ENCODE results near the gene NCDN. TPM values are rescaled to one million over a fixed set of nuclear protein-coding genes. Genes with fewer than 3 reads are reported as not detected.

NCDN gene
- 16.4 TPM for total RNA-seq (ENCODE audit: insufficient read depth, low replicate concordance)

GRCh38 chr1:35557611-35558373, at the start of gene NCDN:
Gene NCDN, plus strand, starts transcription at chr1:35557799. Its CDS starts 392 bp downstream, at chr1:35558191.
- DNase-seq (ENCODE audit: low spot score), result peak; percentile 99

GRCh38 chr1:35507947-35508346, 49.7 kb upstream of the NCDN start:
- DNase-seq (ENCODE audit: low spot score), result no peak

GRCh38 chr1:35509558-35509957, 48.0 kb upstream of the NCDN start:
- DNase-seq (ENCODE audit: low spot score), result no peak

- no peak for DNase-seq (ENCODE audit: low spot score)
Observed at GRCh38 chr1:35511305-35511704, 46.3 kb upstream of the NCDN start.

GRCh38 chr1:35518183-35518582, 39.4 kb upstream of the NCDN start:
- DNase-seq (ENCODE audit: low spot score), result no peak

- no peak for DNase-seq (ENCODE audit: low spot score)
Observed at GRCh38 chr1:35519432-35519831, 38.2 kb upstream of the NCDN start.

- peak; percentile 37 for DNase-seq (ENCODE audit: low spot score)
Observed at GRCh38 chr1:35524106-35524505, 33.5 kb upstream of the NCDN start.

GRCh38 chr1:35530168-35530567, 27.4 kb upstream of the NCDN start:
- DNase-seq (ENCODE audit: low spot score), result no peak

- no peak for DNase-seq (ENCODE audit: low spot score)
Observed at GRCh38 chr1:35530946-35531345, 26.7 kb upstream of the NCDN start.

- no peak for DNase-seq (ENCODE audit: low spot score)
Observed at GRCh38 chr1:35531368-35531767, 26.2 kb upstream of the NCDN start.

- no peak for DNase-seq (ENCODE audit: low spot score)
Observed at GRCh38 chr1:35532497-35533223, 24.9 kb upstream of the NCDN start.

GRCh38 chr1:35533586-35533985, 24.0 kb upstream of the NCDN start:
- DNase-seq (ENCODE audit: low spot score), result no peak

GRCh38 chr1:35535243-35535642, 22.4 kb upstream of the NCDN start:
- no peak for DNase-seq (ENCODE audit: low spot score)

GRCh38 chr1:35536556-35537162, 20.9 kb upstream of the NCDN start:
- DNase-seq (ENCODE audit: low spot score), result no peak

GRCh38 chr1:35537806-35538205, 19.8 kb upstream of the NCDN start:
- peak; percentile 46 for DNase-seq (ENCODE audit: low spot score)

GRCh38 chr1:35539073-35539823, 18.4 kb upstream of the NCDN start:
- DNase-seq (ENCODE audit: low spot score), result peak; percentile 23

- DNase-seq (ENCODE audit: low spot score), result peak; percentile 69
Observed at GRCh38 chr1:35539824-35540261, 17.8 kb upstream of the NCDN start.

- peak; percentile 42 for DNase-seq (ENCODE audit: low spot score)
Observed at GRCh38 chr1:35544976-35545375, 12.6 kb upstream of the NCDN start.

GRCh38 chr1:35546614-35547013, 11.0 kb upstream of the NCDN start:
- no peak for DNase-seq (ENCODE audit: low spot score)

GRCh38 chr1:35553851-35554250, 3.7 kb upstream of the NCDN start:
- no peak for DNase-seq (ENCODE audit: low spot score)

GRCh38 chr1:35554266-35555211, 3.1 kb upstream of the NCDN start:
- peak; percentile 32 for DNase-seq (ENCODE audit: low spot score)
